Stimulated activated CD8-positive, alpha-beta memory T cell treated with anti-CD3 and anti-CD28 coated beads, Interleukin-7, amount 100 ng/mL, for 48 hours (primary cell): ENCODE results near the gene LPIN1.
"Not testable (repeated sequence)": the region's sequence is repeated elsewhere in the genome, so short reads cannot be mapped to it uniquely, and the experiment has no call there.

Experiments
- DNase-seq, 2 donors: peaks; one replicate each; pipeline ENCODE4 v3.0.0-alpha.2; 2020; ENCODE audit warnings: low read depth in 1 of 2; ENCODE audit errors: extremely low read depth in 1 of 2

The LPIN1 gene

GRCh38 chr2:11759182-11759975 is 12.9 kb downstream of the LPIN1 start:
- DNase-seq, result not testable (repeated sequence)

GRCh38 chr2:11761259-11761658 is 14.8 kb downstream of the LPIN1 start:
- DNase-seq, result no peak

- no peak for DNase-seq
Observed at GRCh38 chr2:11762031-11762430, 15.6 kb downstream of the LPIN1 start.

GRCh38 chr2:11762799-11763461 is 16.5 kb downstream of the LPIN1 start:
- DNase-seq, result no peak

- DNase-seq, result no peak
Observed at GRCh38 chr2:11764359-11764758, 17.9 kb downstream of the LPIN1 start.

GRCh38 chr2:11764920-11765319 is 18.5 kb downstream of the LPIN1 start:
- no peak for DNase-seq

- DNase-seq, result no peak
Observed at GRCh38 chr2:11765501-11765900, 19.1 kb downstream of the LPIN1 start.

GRCh38 chr2:11766016-11766415 is 19.6 kb downstream of the LPIN1 start:
- no peak for DNase-seq

- DNase-seq, result no peak
Observed at GRCh38 chr2:11767779-11768178, 21.3 kb downstream of the LPIN1 start.

GRCh38 chr2:11768946-11769345 is 22.5 kb downstream of the LPIN1 start:
- no peak for DNase-seq

GRCh38 chr2:11769516-11769915 is 23.1 kb downstream of the LPIN1 start:
- no peak for DNase-seq

- no peak for DNase-seq
Observed at GRCh38 chr2:11770531-11771188, 24.2 kb downstream of the LPIN1 start.

- no peak for DNase-seq
Observed at GRCh38 chr2:11771971-11772615, 25.7 kb downstream of the LPIN1 start.

- DNase-seq, result no peak
Observed at GRCh38 chr2:11773111-11773510, 26.7 kb downstream of the LPIN1 start.

- DNase-seq, result no peak
Observed at GRCh38 chr2:11773747-11774525, 27.5 kb downstream of the LPIN1 start.

- no peak for DNase-seq
Observed at GRCh38 chr2:11774600-11774999, 28.2 kb downstream of the LPIN1 start.

GRCh38 chr2:11775384-11775783 is 29.0 kb downstream of the LPIN1 start:
- no peak for DNase-seq

GRCh38 chr2:11777066-11777782 is 30.8 kb downstream of the LPIN1 start:
- no peak for DNase-seq

GRCh38 chr2:11777886-11778415 is 31.5 kb downstream of the LPIN1 start:
- no peak for DNase-seq

- no peak for DNase-seq
Observed at GRCh38 chr2:11778416-11778815, 32.0 kb downstream of the LPIN1 start.
